ENCODE data around the gene SNX14. TPM values are rescaled to one million over a fixed set of nuclear protein-coding genes. Genes with fewer than 3 reads are reported as not detected.
"Not testable (repeated sequence)": the region's sequence is repeated elsewhere in the genome, so short reads cannot be mapped to it uniquely, and the experiment has no call there.

The SNX14 gene
- total and polyA plus RNA-seq, 2 donors, result 51.7 to 207 TPM

DNA sequence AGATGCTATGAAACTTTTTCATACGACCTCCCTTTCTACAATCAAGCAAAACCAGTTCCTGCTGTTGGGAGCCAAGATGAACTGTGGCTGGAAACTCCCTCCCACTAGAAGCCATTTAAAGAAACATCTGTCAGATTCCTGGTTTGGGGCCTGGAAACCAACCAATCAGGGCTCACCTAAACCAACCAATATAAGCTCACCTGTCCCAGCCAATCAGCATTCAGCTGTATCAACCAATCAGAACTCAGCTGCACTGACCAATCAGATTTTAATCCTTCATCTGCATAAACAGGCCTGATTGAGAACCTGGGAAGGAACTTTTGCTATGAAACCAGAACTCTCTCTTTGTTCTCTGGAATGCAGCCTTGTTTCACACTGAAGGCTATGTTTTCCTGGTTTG, 42.4 kb downstream of the SNX14 start:
- peak in 1 of 9 donors; percentile 1 for DNase-seq (ENCODE audit: low read depth in 6 of 9, low spot score in 9 of 9)
- Histone ChIP-seq H3K4me1 (ENCODE audit: control insufficient read depth in 2 of 2, insufficient read depth in 2 of 2, low read length in 2 of 2) (no peaks in the 10 kb centered on the region), H3K36me3 (ENCODE audit: control insufficient read depth in 2 of 2, insufficient read depth in 2 of 2, low read length in 1 of 2) (peaks cover 0 to 7% of the 10 kb centered on the region in 2 donors), H3K9me3 (ENCODE audit: control insufficient read depth in 2 of 2, insufficient read depth in 1 of 2, low read length in 1 of 2) (no peaks in the 10 kb centered on the region), H3K4me3 (ENCODE audit: low read length in 2 of 2) (no peak overlapping the region), H3K27ac (ENCODE audit: low read depth in 1 of 2, low read length in 1 of 2) (no peak overlapping the region), H3K27me3 (ENCODE audit: control insufficient read depth in 2 of 2, insufficient read depth in 1 of 2, low read length in 1 of 2) (no peaks in the 10 kb centered on the region)
- WGBS, result 93% methylated on average over 1 of the region's 1 CpG

- Histone ChIP-seq H3K27me3 (ENCODE audit: control insufficient read depth in 2 of 2, insufficient read depth in 1 of 2, low read length in 1 of 2) (no peaks in the 10 kb centered on the region), H3K9me3 (ENCODE audit: control insufficient read depth in 2 of 2, insufficient read depth in 1 of 2, low read length in 1 of 2) (no peaks in the 10 kb centered on the region), H3K4me1 (ENCODE audit: control insufficient read depth in 2 of 2, insufficient read depth in 2 of 2, low read length in 2 of 2) (no peaks in the 10 kb centered on the region), H3K36me3 (ENCODE audit: control insufficient read depth in 2 of 2, insufficient read depth in 2 of 2, low read length in 1 of 2) (peaks cover 1 to 12% of the 10 kb centered on the region in 2 donors), H3K4me3 (ENCODE audit: low read length in 2 of 2) (no peak overlapping the region), H3K27ac (ENCODE audit: low read depth in 1 of 2, low read length in 1 of 2) (no peak overlapping the region)
- no peak for DNase-seq (ENCODE audit: low read depth in 6 of 9, low spot score in 9 of 9)
These were observed 45.9 kb downstream of the SNX14 start for GRCh38 chr6:85547719-85548118.

DNA sequence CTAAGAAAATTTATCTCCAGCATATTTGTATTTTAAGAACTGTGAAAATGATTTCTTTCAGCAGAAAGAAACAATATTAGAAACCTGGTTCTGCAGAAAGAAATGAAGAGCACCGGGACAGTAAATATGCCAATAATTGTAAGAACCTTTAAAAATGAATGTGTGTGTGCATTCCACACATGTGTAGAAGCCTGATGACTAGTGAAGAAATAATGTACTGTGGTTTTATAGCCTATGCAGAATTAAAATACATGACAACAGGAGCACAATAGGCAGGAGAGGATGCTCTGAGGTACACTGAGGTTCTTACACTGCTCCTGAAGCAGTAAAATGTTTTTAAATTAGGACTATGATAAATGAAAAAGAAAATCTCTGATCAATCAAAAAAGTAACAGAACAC, 48.9 kb downstream of the SNX14 start:
- no peak overlapping the region for H3K27ac ChIP-seq (ENCODE audit: low read depth in 1 of 2, low read length in 1 of 2)
- peaks cover 3 to 11% of the 10 kb centered on the region in 2 donors for H3K36me3 ChIP-seq (ENCODE audit: control insufficient read depth in 2 of 2, insufficient read depth in 2 of 2, low read length in 1 of 2)
- 97% methylated on average over 1 of the region's 1 CpG for WGBS
- H3K27me3 ChIP-seq (ENCODE audit: control insufficient read depth in 2 of 2, insufficient read depth in 1 of 2, low read length in 1 of 2), result no peaks in the 10 kb centered on the region
- no peaks in the 10 kb centered on the region for H3K4me1 ChIP-seq (ENCODE audit: control insufficient read depth in 2 of 2, insufficient read depth in 2 of 2, low read length in 2 of 2)
- no peaks in the 10 kb centered on the region for H3K9me3 ChIP-seq (ENCODE audit: control insufficient read depth in 2 of 2, insufficient read depth in 1 of 2, low read length in 1 of 2)
- DNase-seq (ENCODE audit: low read depth in 6 of 9, low spot score in 9 of 9), result no peak
- no peak overlapping the region for H3K4me3 ChIP-seq (ENCODE audit: low read length in 2 of 2)

GRCh38 chr6:85537055-85537494, 56.6 kb downstream of the SNX14 start:
- no peak overlapping the region for H3K4me3 ChIP-seq (ENCODE audit: low read length in 2 of 2)
- H3K27me3 ChIP-seq (ENCODE audit: control insufficient read depth in 2 of 2, insufficient read depth in 1 of 2, low read length in 1 of 2), result no peaks in the 10 kb centered on the region
- peak in 2 of 9 donors; percentile 0 to 10 for DNase-seq (ENCODE audit: low read depth in 6 of 9, low spot score in 9 of 9)
- peaks cover 6 to 10% of the 10 kb centered on the region in 2 donors for H3K36me3 ChIP-seq (ENCODE audit: control insufficient read depth in 2 of 2, insufficient read depth in 2 of 2, low read length in 1 of 2)
- no peaks in the 10 kb centered on the region for H3K9me3 ChIP-seq (ENCODE audit: control insufficient read depth in 2 of 2, insufficient read depth in 1 of 2, low read length in 1 of 2)
- no peak overlapping the region for H3K27ac ChIP-seq (ENCODE audit: low read depth in 1 of 2, low read length in 1 of 2)
- no peaks in the 10 kb centered on the region for H3K4me1 ChIP-seq (ENCODE audit: control insufficient read depth in 2 of 2, insufficient read depth in 2 of 2, low read length in 2 of 2)
- 80% methylated on average over 2 of the region's 2 CpGs for WGBS

- not testable (repeated sequence) for H3K27me3 ChIP-seq (ENCODE audit: control insufficient read depth in 2 of 2, insufficient read depth in 1 of 2, low read length in 1 of 2); H3K9me3 ChIP-seq (ENCODE audit: control insufficient read depth in 2 of 2, insufficient read depth in 1 of 2, low read length in 1 of 2); H3K4me3 ChIP-seq (ENCODE audit: low read length in 2 of 2); DNase-seq (ENCODE audit: low read depth in 6 of 9, low spot score in 9 of 9); H3K4me1 ChIP-seq (ENCODE audit: control insufficient read depth in 2 of 2, insufficient read depth in 2 of 2, low read length in 2 of 2); H3K27ac ChIP-seq (ENCODE audit: low read depth in 1 of 2, low read length in 1 of 2); H3K36me3 ChIP-seq (ENCODE audit: control insufficient read depth in 2 of 2, insufficient read depth in 2 of 2, low read length in 1 of 2)
- WGBS, result 95% methylated on average over 2 of the region's 2 CpGs
These were observed 69.4 kb downstream of the SNX14 start for GRCh38 chr6:85524281-85524680.

- H3K36me3 ChIP-seq (ENCODE audit: control insufficient read depth in 2 of 2, insufficient read depth in 2 of 2, low read length in 1 of 2), result peaks cover 11 to 22% of the 10 kb centered on the region in 2 donors
These were observed 77.5 kb downstream of the SNX14 start for GRCh38 chr6:85516168-85516567.

DNA sequence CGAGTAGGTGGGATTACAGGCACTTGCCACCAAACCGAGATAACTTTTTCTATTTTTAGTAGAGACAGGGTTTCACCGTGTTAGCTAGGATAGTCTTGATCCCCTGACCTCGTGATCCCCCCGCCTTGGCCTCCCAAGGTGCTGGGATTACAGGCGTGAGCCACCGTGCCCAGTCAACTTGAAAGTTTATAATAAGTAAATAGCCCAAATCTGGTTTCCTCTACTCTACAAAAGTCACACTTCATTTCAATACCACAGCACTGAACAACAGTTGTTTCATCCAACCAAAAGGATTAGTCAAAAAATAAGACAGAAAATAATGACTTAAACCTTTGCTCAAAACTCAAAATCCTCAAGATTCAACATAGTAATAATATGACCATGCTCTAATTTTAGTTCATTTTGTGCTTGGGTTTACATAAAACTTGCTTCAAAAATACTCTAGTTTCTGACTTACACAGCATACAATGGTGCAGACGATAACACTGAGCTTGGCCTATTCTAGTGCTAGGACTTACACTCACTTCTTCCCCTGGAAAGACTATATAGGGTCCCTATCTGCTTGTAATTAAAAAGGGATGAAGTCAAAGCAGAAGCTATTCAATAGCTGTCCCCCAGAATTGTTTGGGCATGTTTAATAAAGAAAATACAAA, 87.1 kb downstream of the SNX14 start:
- 96% methylated on average over 8 of the region's 8 CpGs for WGBS
- Histone ChIP-seq H3K4me1 (ENCODE audit: control insufficient read depth in 2 of 2, insufficient read depth in 2 of 2, low read length in 2 of 2) (no peaks in the 10 kb centered on the region), H3K9me3 (ENCODE audit: control insufficient read depth in 2 of 2, insufficient read depth in 1 of 2, low read length in 1 of 2) (no peaks in the 10 kb centered on the region), H3K27ac (ENCODE audit: low read depth in 1 of 2, low read length in 1 of 2) (no peak overlapping the region), H3K4me3 (ENCODE audit: low read length in 2 of 2) (no peak overlapping the region), H3K27me3 (ENCODE audit: control insufficient read depth in 2 of 2, insufficient read depth in 1 of 2, low read length in 1 of 2) (no peaks in the 10 kb centered on the region), H3K36me3 (ENCODE audit: control insufficient read depth in 2 of 2, insufficient read depth in 2 of 2, low read length in 1 of 2) (peaks cover 0 to 10% of the 10 kb centered on the region in 2 donors)
- no peak for DNase-seq (ENCODE audit: low read depth in 6 of 9, low spot score in 9 of 9)

More at GRCh38 chr6:85516168-85516567, 77.5 kb downstream of the SNX14 start:
- Histone ChIP-seq H3K4me3 (ENCODE audit: low read length in 2 of 2) (no peak overlapping the region), H3K27me3 (ENCODE audit: control insufficient read depth in 2 of 2, insufficient read depth in 1 of 2, low read length in 1 of 2) (no peaks in the 10 kb centered on the region), H3K27ac (ENCODE audit: low read depth in 1 of 2, low read length in 1 of 2) (no peak overlapping the region), H3K4me1 (ENCODE audit: control insufficient read depth in 2 of 2, insufficient read depth in 2 of 2, low read length in 2 of 2) (no peaks in the 10 kb centered on the region), H3K9me3 (ENCODE audit: control insufficient read depth in 2 of 2, insufficient read depth in 1 of 2, low read length in 1 of 2) (no peaks in the 10 kb centered on the region)
- DNase-seq (ENCODE audit: low read depth in 6 of 9, low spot score in 9 of 9), result no peak

- DNase-seq (ENCODE audit: low read depth in 6 of 9, low spot score in 9 of 9), result no peak
- 44% methylated on average over 2 of the region's 2 CpGs for WGBS
- Histone ChIP-seq H3K4me1 (ENCODE audit: control insufficient read depth in 2 of 2, insufficient read depth in 2 of 2, low read length in 2 of 2) (no peaks in the 10 kb centered on the region), H3K36me3 (ENCODE audit: control insufficient read depth in 2 of 2, insufficient read depth in 2 of 2, low read length in 1 of 2) (no peaks in the 10 kb centered on the region), H3K9me3 (ENCODE audit: control insufficient read depth in 2 of 2, insufficient read depth in 1 of 2, low read length in 1 of 2) (peaks cover 0 to 9% of the 10 kb centered on the region in 2 donors), H3K4me3 (ENCODE audit: low read length in 2 of 2) (no peak overlapping the region), H3K27ac (ENCODE audit: low read depth in 1 of 2, low read length in 1 of 2) (no peak overlapping the region), H3K27me3 (ENCODE audit: control insufficient read depth in 2 of 2, insufficient read depth in 1 of 2, low read length in 1 of 2) (no peaks in the 10 kb centered on the region)
These were observed 94.9 kb downstream of the SNX14 start for GRCh38 chr6:85498596-85499258.

- Histone ChIP-seq H3K9me3 (ENCODE audit: control insufficient read depth in 2 of 2, insufficient read depth in 1 of 2, low read length in 1 of 2) (peaks cover 0 to 9% of the 10 kb centered on the region in 2 donors), H3K27me3 (ENCODE audit: control insufficient read depth in 2 of 2, insufficient read depth in 1 of 2, low read length in 1 of 2) (no peaks in the 10 kb centered on the region), H3K27ac (ENCODE audit: low read depth in 1 of 2, low read length in 1 of 2) (no peak overlapping the region), H3K4me1 (ENCODE audit: control insufficient read depth in 2 of 2, insufficient read depth in 2 of 2, low read length in 2 of 2) (no peaks in the 10 kb centered on the region), H3K4me3 (ENCODE audit: low read length in 2 of 2) (no peak overlapping the region), H3K36me3 (ENCODE audit: control insufficient read depth in 2 of 2, insufficient read depth in 2 of 2, low read length in 1 of 2) (no peaks in the 10 kb centered on the region)
- DNase-seq (ENCODE audit: low read depth in 6 of 9, low spot score in 9 of 9), result no peak
- 96% methylated on average over 5 of the region's 5 CpGs for WGBS
These were observed 96.8 kb downstream of the SNX14 start for GRCh38 chr6:85496856-85497255.

Data from thymus (tissue), 11 donors.